Stomach (tissue), 4 donors: Measurements from ENCODE around the gene SPACA4.

Source experiments
- POLR2A ChIP-seq, 4 donors: fragments of 450-650 bp; IDR thresholded peaks; one replicate each; pipeline ENCODE4 v1.6.1; 2016; ENCODE audit warnings: antibody characterized with exemption in 4 of 4, control low read depth in 2 of 4, mild to moderate bottlenecking in 1 of 4, moderate library complexity in 1 of 4
- POLR2AphosphoS5 ChIP-seq, 3 donors: sonication (generic); formaldehyde crosslinking; IDR thresholded peaks; one replicate each; pipeline ENCODE4 v1.6.1; 2016; ENCODE audit warnings: antibody characterized with exemption in 3 of 3
- TF ChIP-seq, protein P1 (sequence below), 7 experiments: fragments of 450-650 bp in 4 of 7; fragments of 200-600 bp in 3 of 7; sonication (generic) in 3 of 7; IDR thresholded peaks; one replicate each; pipeline ENCODE4 v1.5.1; 2016 to 2019; ENCODE audit warnings: antibody characterized with exemption in 7 of 7, control low read depth in 2 of 7, mild to moderate bottlenecking in 1 of 7

DNA sequence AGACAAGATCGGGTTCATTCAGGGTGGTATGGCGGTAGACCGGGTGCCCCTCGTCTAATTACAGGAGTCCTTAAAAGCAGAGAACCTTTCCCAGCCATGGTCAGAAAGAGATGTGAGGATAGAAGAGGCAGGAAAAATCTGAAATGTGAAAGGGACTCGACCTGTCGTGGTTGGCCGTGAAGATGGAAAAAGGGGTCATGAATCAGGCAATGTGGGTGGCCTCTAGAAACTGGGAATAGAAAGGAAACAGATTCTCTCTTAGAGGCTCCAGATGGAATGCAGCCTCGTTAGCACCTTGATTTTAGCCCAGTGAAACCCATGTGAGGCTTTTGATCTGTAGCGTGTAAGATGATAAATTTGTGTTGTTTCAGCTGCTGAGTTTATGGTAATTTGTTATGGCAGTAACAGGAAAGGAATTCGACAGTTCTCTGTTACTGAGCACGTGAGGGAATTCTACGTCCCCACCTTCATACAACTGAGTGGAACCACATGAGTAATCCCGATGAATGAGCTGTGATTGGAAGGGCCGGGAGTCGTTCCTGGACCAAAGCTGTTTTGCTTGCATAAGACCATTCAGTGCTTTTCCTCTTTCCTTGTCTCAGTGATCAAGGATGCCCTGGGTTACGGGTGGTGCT lies 50.4 kb downstream of the SPACA4 start:
- TF ChIP-seq, protein P1, sequence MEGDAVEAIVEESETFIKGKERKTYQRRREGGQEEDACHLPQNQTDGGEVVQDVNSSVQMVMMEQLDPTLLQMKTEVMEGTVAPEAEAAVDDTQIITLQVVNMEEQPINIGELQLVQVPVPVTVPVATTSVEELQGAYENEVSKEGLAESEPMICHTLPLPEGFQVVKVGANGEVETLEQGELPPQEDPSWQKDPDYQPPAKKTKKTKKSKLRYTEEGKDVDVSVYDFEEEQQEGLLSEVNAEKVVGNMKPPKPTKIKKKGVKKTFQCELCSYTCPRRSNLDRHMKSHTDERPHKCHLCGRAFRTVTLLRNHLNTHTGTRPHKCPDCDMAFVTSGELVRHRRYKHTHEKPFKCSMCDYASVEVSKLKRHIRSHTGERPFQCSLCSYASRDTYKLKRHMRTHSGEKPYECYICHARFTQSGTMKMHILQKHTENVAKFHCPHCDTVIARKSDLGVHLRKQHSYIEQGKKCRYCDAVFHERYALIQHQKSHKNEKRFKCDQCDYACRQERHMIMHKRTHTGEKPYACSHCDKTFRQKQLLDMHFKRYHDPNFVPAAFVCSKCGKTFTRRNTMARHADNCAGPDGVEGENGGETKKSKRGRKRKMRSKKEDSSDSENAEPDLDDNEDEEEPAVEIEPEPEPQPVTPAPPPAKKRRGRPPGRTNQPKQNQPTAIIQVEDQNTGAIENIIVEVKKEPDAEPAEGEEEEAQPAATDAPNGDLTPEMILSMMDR (IDR thresholded peaks at IDR 0.05), result no peak
- no peak for TF ChIP-seq POLR2A (IDR thresholded peaks at IDR 0.05)
- TF ChIP-seq POLR2AphosphoS5 (IDR thresholded peaks at IDR 0.05), result no peak
